GM12878 (cell line): ENCODE measurements around the gene ZCWPW2. TPM values are rescaled to one million over a fixed set of nuclear protein-coding genes. Genes with fewer than 3 reads are reported as not detected.

ENCODE experiments used
- ATAC-seq: fragments of 200-7000 bp; cut with Tn5 transposase; 3 replicates; pipeline ENCODE4 v1.9.1; 2020; ENCODE audit warnings: mild to moderate bottlenecking, moderate library complexity
- BruUV-seq: library from RNA; stranded (reverse); fragments of 400-500 nt; replicated peaks from 2 replicates; lab custom pipeline; 2021; lab: Mats Ljungman, UMichigan
- CTCF ChIA-PET: fragments of 300-600 bp; sonication (Branson Sonifier 250); formaldehyde crosslinking; extraction: SDS; loops from one replicate; lab custom pipeline; 2021; ENCODE audit warnings: inconsistent platforms; lab: Yijun Ruan, JAX
- POLR2A ChIA-PET: fragments of 350-600 bp; formaldehyde crosslinking; extraction: SDS; loops from one replicate; lab custom pipeline; 2021; ENCODE audit warnings: inconsistent platforms; lab: Charles Lee
- RAD21 ChIA-PET: fragments of 300-600 bp; sonication (Branson Sonifier 250); formaldehyde crosslinking; loops from one replicate; lab custom pipeline; 2023; ENCODE audit warnings: antibody characterized with exemption; ENCODE audit not compliant: unreplicated experiment; lab: Charles Lee
- SMC1A ChIA-PET: fragments of 300-600 bp; sonication (Branson Sonifier 250); formaldehyde crosslinking; loops from one replicate; lab custom pipeline; 2023; ENCODE audit not compliant: unreplicated experiment, uncharacterized antibody; lab: Charles Lee
- DNase-seq: peaks from one replicate; pipeline ENCODE4 v3.0.0-alpha.2; 2011; ENCODE audit warnings: low read depth, low spot score
- FAIRE-seq: peaks from 3 replicates; lab custom pipeline; 2011; peaks lifted over from hg19 to GRCh38; lab: Jason Lieb, UNC
- H2AFZ ChIP-seq: 2 replicates; pipeline ENCODE4 v1.6.0; 2011; ENCODE audit warnings: low read depth, low read length, control low read depth; ENCODE audit not compliant: control insufficient read depth
- H3K27ac ChIP-seq: 2 replicates; pipeline ENCODE4 v1.5.1; 2011; ENCODE audit warnings: control low read depth; ENCODE audit not compliant: control insufficient read depth, insufficient read depth
- H3K27me3 ChIP-seq, 2 experiments: replicated peaks in 1 of 2; 2 replicates each; pipeline versions ENCODE4 v1.6.0 to v1.6.1; 2011; ENCODE audit warnings: low read length in 1 of 2; ENCODE audit not compliant: control insufficient read depth in 2 of 2, insufficient read depth in 2 of 2
- H3K36me3 ChIP-seq, 2 experiments: 2 replicates each; pipeline ENCODE4 v1.5.1; 2011; ENCODE audit warnings: low read length in 1 of 2; ENCODE audit not compliant: control insufficient read depth in 2 of 2, insufficient read depth in 2 of 2
- H3K4me1 ChIP-seq: 2 replicates; pipeline ENCODE4 v1.6.1; 2011; ENCODE audit warnings: mild to moderate bottlenecking, low read length, moderate library complexity, mixed read lengths; ENCODE audit not compliant: control insufficient read depth, insufficient read depth
- H3K4me2 ChIP-seq: 2 replicates; pipeline ENCODE4 v1.6.0; 2011; ENCODE audit warnings: control low read depth; ENCODE audit not compliant: control insufficient read depth, insufficient read depth
- H3K4me3 ChIP-seq: fragments of 200-600 bp; sonication (generic); 2 replicates; pipeline ENCODE4 v1.5.1; 2016
- H3K79me2 ChIP-seq: 2 replicates; pipeline ENCODE4 v1.6.0; 2011; ENCODE audit warnings: low read length; ENCODE audit not compliant: control insufficient read depth, insufficient read depth
- H3K9ac ChIP-seq: 2 replicates; pipeline ENCODE4 v1.8.0; 2011; ENCODE audit warnings: low read length, control low read depth, mixed read lengths; ENCODE audit not compliant: control insufficient read depth, insufficient read depth
- H3K9me3 ChIP-seq: replicated peaks from 3 replicates; pipeline ENCODE4 v1.5.1; 2011; ENCODE audit warnings: mild to moderate bottlenecking, low read length; ENCODE audit not compliant: control insufficient read depth, insufficient read depth
- H4K20me1 ChIP-seq: 2 replicates; pipeline ENCODE4 v1.6.0; 2011; ENCODE audit not compliant: control insufficient read depth, insufficient read depth
- CREB1 ChIP-seq: IDR thresholded peaks from 2 replicates; pipeline ENCODE4 v1.6.1; 2012; ENCODE audit warnings: low read depth, mild to moderate bottlenecking, inconsistent platforms
- EGR1 ChIP-seq, 2 experiments: IDR thresholded peaks; 1 replicate in 1 of 2; 2 replicates in 1 of 2; pipeline ENCODE4 v1.6.1; 2011 to 2012; ENCODE audit warnings: low read depth in 2 of 2, low read length in 2 of 2, borderline replicate concordance in 1 of 2, mild to moderate bottlenecking in 1 of 2, moderate library complexity in 1 of 2
- MTA3 ChIP-seq: IDR thresholded peaks from 2 replicates; pipeline ENCODE4 v1.6.1; 2012; ENCODE audit warnings: low read length, inconsistent platforms, borderline replicate concordance
- SMC3 ChIP-seq: IDR thresholded peaks from 2 replicates; pipeline ENCODE4 v1.6.1; 2011; ENCODE audit warnings: low read length, improper control_type of control experiment, borderline replicate concordance
- TAF1 ChIP-seq: IDR thresholded peaks from 2 replicates; pipeline ENCODE4 v1.6.1; 2011; ENCODE audit warnings: mild to moderate bottlenecking, low read depth, low read length, borderline replicate concordance
- TCF3 ChIP-seq: IDR thresholded peaks from 2 replicates; pipeline ENCODE4 v1.6.1; 2012; ENCODE audit warnings: low read depth, mild to moderate bottlenecking, low read length, borderline replicate concordance; ENCODE audit not compliant: insufficient read depth
- ZNF622 ChIP-seq: fragments of 450-650 bp; IDR thresholded peaks from 2 replicates; pipeline ENCODE4 v1.6.1; 2017; ENCODE audit warnings: mild to moderate bottlenecking, inconsistent platforms
- WGBS: methylation state at CpG from one replicate; pipeline ENCODE4 v1.1.6; 2016; ENCODE audit warnings: low lambda C conversion rate; ENCODE audit not compliant: insufficient replicate concordance, insufficient coverage; ENCODE audit errors: missing lambda C conversion rate; 5-methylcytosine and 5-hydroxymethylcytosine counted together
- in situ Hi-C: fragments of 300-500 bp; cut with MboI; formaldehyde crosslinking; loops from 9 replicates; pipeline ENCODE4 v1.14.3; 2018; ENCODE audit warnings: mixed read lengths
- intact Hi-C: fragments of 100-400 bp; cut with micrococcal nuclease; formaldehyde crosslinking; loops from one replicate; pipeline ENCODE4 v1.14.2; 2022; ENCODE audit not compliant: unreplicated experiment
- polyA plus RNA-seq, 11 experiments: library from polyadenylated mRNA; depleted of rRNA in 4 of 11; unstranded in 6 of 11; stranded (reverse) in 5 of 11; fragments of >200 nt; fragmentation: Nextera tagmentation in 4 of 11; fragmentation: Illumina TruSeq in 1 of 11; extraction: Ambion mirVana in 4 of 11; extraction: Trizol in 1 of 11; gene quantifications; 1 replicate in 1 of 11; 2 replicates in 10 of 11; pipeline versions ENCODE4 v1.2.1 to v1.2.3, GENCODE V29; 2011 to 2016; ENCODE audit warnings: inconsistent platforms in 2 of 11, missing spikeins in 2 of 11, low read depth in 1 of 11
- total RNA-seq, 4 experiments: library from RNA; depleted of rRNA in 3 of 4; stranded (reverse); fragments of >200 nt in 3 of 4; fragmentation: Illumina TruSeq in 1 of 4; extraction: Trizol in 1 of 4; gene quantifications; 2 replicates each; pipeline versions ENCODE4 v1.2.1 to v1.2.3, GENCODE V29; 2013 to 2021
- TF ChIP-seq, protein P1 (sequence below): fragments of 450-650 bp; IDR thresholded peaks from 2 replicates; pipeline ENCODE4 v1.6.1; 2016; ENCODE audit warnings: mild to moderate bottlenecking, moderate library complexity, borderline replicate concordance
- TF ChIP-seq, protein P2 (sequence below): fragments of 450-650 bp; IDR thresholded peaks from 2 replicates; pipeline ENCODE4 v1.6.1; 2017; ENCODE audit warnings: mild to moderate bottlenecking
- TF ChIP-seq, protein P3 (sequence below): IDR thresholded peaks from 2 replicates; pipeline ENCODE4 v1.6.1; 2012; ENCODE audit warnings: improper control_type of control experiment, low read depth, low read length; ENCODE audit not compliant: insufficient replicate concordance

Gene ZCWPW2
- total and polyA plus RNA-seq, 10 of the 15 experiments (the other 5 are each of a cell fraction or from before 2014, with no cell fraction given): 0.09 to 0.38 (median 0.22) TPM; not detected in 3

DNA sequence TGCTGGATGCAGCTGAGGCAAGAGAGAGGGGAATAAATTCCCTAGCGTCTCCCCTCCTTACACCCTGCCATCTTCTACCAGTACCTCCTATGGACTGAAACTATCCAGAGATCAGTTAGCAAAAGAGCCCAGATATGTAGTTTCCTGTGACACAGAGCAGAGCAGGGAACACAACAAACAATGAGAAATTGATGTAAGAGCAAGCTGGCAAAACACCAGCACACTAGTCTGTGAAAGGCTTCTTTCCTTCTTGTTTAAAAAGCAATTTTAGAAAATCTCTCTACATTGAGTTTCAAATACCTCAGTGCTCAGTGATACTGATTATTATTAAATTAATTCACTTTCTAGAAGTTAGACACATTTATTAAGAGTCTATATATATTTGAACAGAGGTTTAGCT is 215.7 kb downstream of the ZCWPW2 start (continued):
- TF ChIP-seq, protein P1, sequence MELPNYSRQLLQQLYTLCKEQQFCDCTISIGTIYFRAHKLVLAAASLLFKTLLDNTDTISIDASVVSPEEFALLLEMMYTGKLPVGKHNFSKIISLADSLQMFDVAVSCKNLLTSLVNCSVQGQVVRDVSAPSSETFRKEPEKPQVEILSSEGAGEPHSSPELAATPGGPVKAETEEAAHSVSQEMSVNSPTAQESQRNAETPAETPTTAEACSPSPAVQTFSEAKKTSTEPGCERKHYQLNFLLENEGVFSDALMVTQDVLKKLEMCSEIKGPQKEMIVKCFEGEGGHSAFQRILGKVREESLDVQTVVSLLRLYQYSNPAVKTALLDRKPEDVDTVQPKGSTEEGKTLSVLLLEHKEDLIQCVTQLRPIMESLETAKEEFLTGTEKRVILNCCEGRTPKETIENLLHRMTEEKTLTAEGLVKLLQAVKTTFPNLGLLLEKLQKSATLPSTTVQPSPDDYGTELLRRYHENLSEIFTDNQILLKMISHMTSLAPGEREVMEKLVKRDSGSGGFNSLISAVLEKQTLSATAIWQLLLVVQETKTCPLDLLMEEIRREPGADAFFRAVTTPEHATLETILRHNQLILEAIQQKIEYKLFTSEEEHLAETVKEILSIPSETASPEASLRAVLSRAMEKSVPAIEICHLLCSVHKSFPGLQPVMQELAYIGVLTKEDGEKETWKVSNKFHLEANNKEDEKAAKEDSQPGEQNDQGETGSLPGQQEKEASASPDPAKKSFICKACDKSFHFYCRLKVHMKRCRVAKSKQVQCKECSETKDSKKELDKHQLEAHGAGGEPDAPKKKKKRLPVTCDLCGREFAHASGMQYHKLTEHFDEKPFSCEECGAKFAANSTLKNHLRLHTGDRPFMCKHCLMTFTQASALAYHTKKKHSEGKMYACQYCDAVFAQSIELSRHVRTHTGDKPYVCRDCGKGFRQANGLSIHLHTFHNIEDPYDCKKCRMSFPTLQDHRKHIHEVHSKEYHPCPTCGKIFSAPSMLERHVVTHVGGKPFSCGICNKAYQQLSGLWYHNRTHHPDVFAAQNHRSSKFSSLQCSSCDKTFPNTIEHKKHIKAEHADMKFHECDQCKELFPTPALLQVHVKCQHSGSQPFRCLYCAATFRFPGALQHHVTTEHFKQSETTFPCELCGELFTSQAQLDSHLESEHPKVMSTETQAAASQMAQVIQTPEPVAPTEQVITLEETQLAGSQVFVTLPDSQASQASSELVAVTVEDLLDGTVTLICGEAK: no peak
- no peak for TF ChIP-seq CREB1
- TF ChIP-seq ZNF622: no peak
- TF ChIP-seq, protein P2, sequence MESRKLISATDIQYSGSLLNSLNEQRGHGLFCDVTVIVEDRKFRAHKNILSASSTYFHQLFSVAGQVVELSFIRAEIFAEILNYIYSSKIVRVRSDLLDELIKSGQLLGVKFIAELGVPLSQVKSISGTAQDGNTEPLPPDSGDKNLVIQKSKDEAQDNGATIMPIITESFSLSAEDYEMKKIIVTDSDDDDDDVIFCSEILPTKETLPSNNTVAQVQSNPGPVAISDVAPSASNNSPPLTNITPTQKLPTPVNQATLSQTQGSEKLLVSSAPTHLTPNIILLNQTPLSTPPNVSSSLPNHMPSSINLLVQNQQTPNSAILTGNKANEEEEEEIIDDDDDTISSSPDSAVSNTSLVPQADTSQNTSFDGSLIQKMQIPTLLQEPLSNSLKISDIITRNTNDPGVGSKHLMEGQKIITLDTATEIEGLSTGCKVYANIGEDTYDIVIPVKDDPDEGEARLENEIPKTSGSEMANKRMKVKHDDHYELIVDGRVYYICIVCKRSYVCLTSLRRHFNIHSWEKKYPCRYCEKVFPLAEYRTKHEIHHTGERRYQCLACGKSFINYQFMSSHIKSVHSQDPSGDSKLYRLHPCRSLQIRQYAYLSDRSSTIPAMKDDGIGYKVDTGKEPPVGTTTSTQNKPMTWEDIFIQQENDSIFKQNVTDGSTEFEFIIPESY: no peak
- TF ChIP-seq MTA3: no peak
- TF ChIP-seq, all 136 proteins: peak for 0

DNA sequence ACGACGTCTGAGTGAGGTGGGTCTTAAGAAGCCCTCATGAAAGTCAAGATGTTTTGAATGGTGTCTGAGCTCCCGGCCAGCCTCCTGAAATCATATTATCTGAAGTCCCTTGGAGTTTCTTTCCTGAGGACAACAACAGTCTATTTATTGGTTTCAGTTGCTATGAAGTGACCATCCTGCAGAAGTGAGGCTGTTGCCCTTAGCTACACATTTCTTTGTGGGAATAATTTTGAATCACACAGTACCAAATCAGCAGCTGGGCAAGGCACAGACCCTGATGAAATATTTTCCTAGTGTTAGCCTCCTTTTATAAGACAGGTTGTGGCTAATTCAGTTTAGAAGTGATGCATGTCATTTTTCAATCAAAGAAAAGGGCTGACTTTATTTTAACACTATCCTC is 220.8 kb downstream of the ZCWPW2 start:
- no peak for DNase-seq
- Histone ChIP-seq H3K27me3 (no peaks in the 10 kb centered on the region), H3K4me3 (no peak overlapping the region), H3K4me2 (no peak overlapping the region), H3K4me1 (no peaks in the 10 kb centered on the region), H4K20me1 (no peaks in the 10 kb centered on the region), H3K9me3 (no peaks in the 10 kb centered on the region), H2AFZ (no peak overlapping the region), H3K9ac (no peak overlapping the region), H3K27ac (no peak overlapping the region), H3K36me3 (no peaks in the 10 kb centered on the region), H3K79me2 (no peaks in the 10 kb centered on the region)
- FAIRE-seq: no peak
- no peak for ATAC-seq
- ChIA-PET CTCF (interaction anchor here (0.6 kb wide), 1 partner anchor 184 kb away, joined by 5 read pairs; no protein-coding TSS in a partner anchor), RAD21 (no interaction called here), SMC1A (no interaction called here), POLR2A (no interaction called here)
- WGBS: 20% methylated on average over 3 of the region's 3 CpGs
- no TSS peak for BruUV-seq
- intact Hi-C loops: no loop called here
- in situ Hi-C loops: no loop called here
- TF ChIP-seq TCF3 (no peak), ZNF622 (no peak), TAF1 (no peak), SMC3 (no peak), EGR1 (IDR thresholded peaks at IDR 0.05; ENCODE audit: borderline replicate concordance in 1 of 2, low read depth in 2 of 2, low read length in 2 of 2) (no peak)
- TF ChIP-seq, protein P3, sequence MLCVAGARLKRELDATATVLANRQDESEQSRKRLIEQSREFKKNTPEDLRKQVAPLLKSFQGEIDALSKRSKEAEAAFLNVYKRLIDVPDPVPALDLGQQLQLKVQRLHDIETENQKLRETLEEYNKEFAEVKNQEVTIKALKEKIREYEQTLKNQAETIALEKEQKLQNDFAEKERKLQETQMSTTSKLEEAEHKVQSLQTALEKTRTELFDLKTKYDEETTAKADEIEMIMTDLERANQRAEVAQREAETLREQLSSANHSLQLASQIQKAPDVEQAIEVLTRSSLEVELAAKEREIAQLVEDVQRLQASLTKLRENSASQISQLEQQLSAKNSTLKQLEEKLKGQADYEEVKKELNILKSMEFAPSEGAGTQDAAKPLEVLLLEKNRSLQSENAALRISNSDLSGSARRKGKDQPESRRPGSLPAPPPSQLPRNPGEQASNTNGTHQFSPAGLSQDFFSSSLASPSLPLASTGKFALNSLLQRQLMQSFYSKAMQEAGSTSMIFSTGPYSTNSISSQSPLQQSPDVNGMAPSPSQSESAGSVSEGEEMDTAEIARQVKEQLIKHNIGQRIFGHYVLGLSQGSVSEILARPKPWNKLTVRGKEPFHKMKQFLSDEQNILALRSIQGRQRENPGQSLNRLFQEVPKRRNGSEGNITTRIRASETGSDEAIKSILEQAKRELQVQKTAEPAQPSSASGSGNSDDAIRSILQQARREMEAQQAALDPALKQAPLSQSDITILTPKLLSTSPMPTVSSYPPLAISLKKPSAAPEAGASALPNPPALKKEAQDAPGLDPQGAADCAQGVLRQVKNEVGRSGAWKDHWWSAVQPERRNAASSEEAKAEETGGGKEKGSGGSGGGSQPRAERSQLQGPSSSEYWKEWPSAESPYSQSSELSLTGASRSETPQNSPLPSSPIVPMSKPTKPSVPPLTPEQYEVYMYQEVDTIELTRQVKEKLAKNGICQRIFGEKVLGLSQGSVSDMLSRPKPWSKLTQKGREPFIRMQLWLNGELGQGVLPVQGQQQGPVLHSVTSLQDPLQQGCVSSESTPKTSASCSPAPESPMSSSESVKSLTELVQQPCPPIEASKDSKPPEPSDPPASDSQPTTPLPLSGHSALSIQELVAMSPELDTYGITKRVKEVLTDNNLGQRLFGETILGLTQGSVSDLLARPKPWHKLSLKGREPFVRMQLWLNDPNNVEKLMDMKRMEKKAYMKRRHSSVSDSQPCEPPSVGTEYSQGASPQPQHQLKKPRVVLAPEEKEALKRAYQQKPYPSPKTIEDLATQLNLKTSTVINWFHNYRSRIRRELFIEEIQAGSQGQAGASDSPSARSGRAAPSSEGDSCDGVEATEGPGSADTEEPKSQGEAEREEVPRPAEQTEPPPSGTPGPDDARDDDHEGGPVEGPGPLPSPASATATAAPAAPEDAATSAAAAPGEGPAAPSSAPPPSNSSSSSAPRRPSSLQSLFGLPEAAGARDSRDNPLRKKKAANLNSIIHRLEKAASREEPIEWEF: no peak
